NT2/D1 (cell line): ENCODE results near the gene ITGA5.

ENCODE experiments used
- YY1 ChIP-seq: IDR thresholded peaks from 2 replicates; pipeline ENCODE4 v1.6.1; 2011; ENCODE audit not compliant: insufficient read length, insufficient read depth
- ZNF274 ChIP-seq: IDR thresholded peaks from 2 replicates; pipeline ENCODE4 v1.6.1; 2011; ENCODE audit warnings: mild to moderate bottlenecking, low read depth, low read length

DNA sequence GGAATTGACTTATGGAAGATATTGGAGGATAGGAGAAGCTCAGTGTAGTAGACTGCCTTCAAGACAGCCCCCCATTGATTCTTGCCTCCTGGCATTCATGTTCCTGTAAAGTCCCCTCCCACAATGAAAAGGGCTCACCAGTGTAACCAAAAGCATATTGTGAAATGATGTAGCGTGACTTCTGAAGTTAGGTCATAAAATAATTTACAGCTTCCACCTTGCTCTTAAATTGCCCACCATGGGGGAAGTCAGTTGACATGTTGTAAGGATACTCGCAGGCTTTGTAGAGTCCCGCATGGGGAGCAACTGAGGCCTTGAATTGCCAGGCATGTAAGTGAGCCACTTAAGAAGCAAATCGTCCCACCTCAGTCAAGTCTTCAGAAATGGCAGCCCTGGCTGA lies 29.3 kb upstream of the ITGA5 start:
- no peak for TF ChIP-seq YY1
- no peak for TF ChIP-seq ZNF274
